GM23338 (cell line): ENCODE data around the gene C1orf50. TPM values are rescaled to one million over a fixed set of nuclear protein-coding genes. Genes with fewer than 3 reads are reported as not detected.
A peak's percentile ranks its signal among the peaks of the same experiment; 100 is the strongest.

ENCODE experiments used
- ATAC-seq: fragments of 200-7000 bp; cut with Tn5 transposase; 3 replicates; pipeline ENCODE4 v1.9.1; 2020
- DNase-seq: peaks from one replicate; pipeline ENCODE4 v3.0.0-alpha.2; 2015; ENCODE audit warnings: low spot score
- H2AFZ ChIP-seq: fragments of 200-600 bp; sonication (generic); 2 replicates; pipeline ENCODE4 v1.8.0; 2016; ENCODE audit warnings: antibody characterized with exemption, mild to moderate bottlenecking, moderate library complexity
- H3F3A ChIP-seq: fragments of 200-600 bp; sonication (generic); replicated peaks from 2 replicates; pipeline ENCODE4 v1.8.0; 2017; ENCODE audit warnings: antibody characterized with exemption, mixed run types, low read depth
- H3K27ac ChIP-seq: fragments of 200-600 bp; sonication (generic); 2 replicates; pipeline ENCODE4 v1.6.1; 2016; ENCODE audit warnings: low read depth
- H3K27me3 ChIP-seq: fragments of 200-600 bp; sonication (generic); 2 replicates; pipeline ENCODE4 v1.8.0; 2016; ENCODE audit warnings: mild to moderate bottlenecking, mixed run types, moderate library complexity; ENCODE audit not compliant: insufficient read depth
- H3K36me3 ChIP-seq: fragments of 200-600 bp; sonication (generic); 2 replicates; pipeline ENCODE4 v1.8.0; 2016; ENCODE audit warnings: mild to moderate bottlenecking; ENCODE audit not compliant: insufficient read depth
- H3K4me1 ChIP-seq: fragments of 200-600 bp; sonication (generic); 2 replicates; pipeline ENCODE4 v1.8.0; 2016; ENCODE audit warnings: mild to moderate bottlenecking, moderate library complexity; ENCODE audit not compliant: insufficient read depth
- H3K4me2 ChIP-seq: fragments of 200-600 bp; sonication (generic); 2 replicates; pipeline ENCODE4 v1.7.1; 2017; ENCODE audit warnings: mixed run types
- H3K4me3 ChIP-seq: fragments of 200-600 bp; sonication (generic); 2 replicates; pipeline ENCODE4 v1.6.1; 2016; ENCODE audit warnings: mixed run types
- H3K79me2 ChIP-seq: fragments of 200-600 bp; sonication (generic); replicated peaks from 2 replicates; pipeline ENCODE4 v1.8.0; 2017; ENCODE audit warnings: mild to moderate bottlenecking; ENCODE audit not compliant: insufficient read depth
- H3K9me2 ChIP-seq: fragments of 200-600 bp; sonication (generic); 2 replicates; pipeline ENCODE4 v1.8.0; 2017; ENCODE audit not compliant: insufficient read depth
- H4K20me1 ChIP-seq: fragments of 200-600 bp; sonication (generic); replicated peaks from 2 replicates; pipeline ENCODE4 v1.8.0; 2017; ENCODE audit warnings: mild to moderate bottlenecking; ENCODE audit not compliant: insufficient read depth
- H3K27ac Mint-ChIP-seq: 2 replicates; pipeline ENCODE4 v1.8.0; 2020; ENCODE audit warnings: inconsistent platforms, mild to moderate bottlenecking, moderate library complexity, mixed read lengths
- H3K27me3 Mint-ChIP-seq: 3 replicates; pipeline ENCODE4 v1.8.0; 2022; ENCODE audit warnings: low read depth, mild to moderate bottlenecking, moderate library complexity, mixed read lengths, inconsistent platforms; ENCODE audit not compliant: insufficient read depth, poor library complexity
- H3K36me3 Mint-ChIP-seq: 3 replicates; pipeline ENCODE4 v1.8.0; 2021; ENCODE audit warnings: low read depth, mild to moderate bottlenecking, inconsistent platforms, moderate library complexity, mixed read lengths
- H3K4me1 Mint-ChIP-seq: 3 replicates; pipeline ENCODE4 v1.8.0; 2020; ENCODE audit warnings: mild to moderate bottlenecking, inconsistent platforms, mixed read lengths
- H3K4me3 Mint-ChIP-seq: 3 replicates; pipeline ENCODE4 v1.8.0; 2021; ENCODE audit warnings: moderate library complexity, mild to moderate bottlenecking, inconsistent platforms, mixed read lengths
- H3K9me3 Mint-ChIP-seq: 3 replicates; pipeline ENCODE4 v1.8.0; 2020; ENCODE audit warnings: moderate library complexity, mild to moderate bottlenecking, inconsistent platforms, mixed read lengths
- CTCF ChIP-seq, 2 experiments: fragments of 200-600 bp in 1 of 2; sonication (generic) in 1 of 2; conservative IDR thresholded peaks; 2 replicates each; pipeline versions ENCODE4 v1.5.1 to v1.6.1; 2016 to 2017; ENCODE audit warnings: antibody characterized with exemption in 2 of 2, low read depth in 2 of 2, mild to moderate bottlenecking in 2 of 2, moderate library complexity in 1 of 2
- JUNB ChIP-seq: IDR thresholded peaks from one replicate; pipeline ENCODE4 v1.6.1; 2016; ENCODE audit warnings: antibody characterized with exemption; ENCODE audit not compliant: unreplicated experiment
- POLR2AphosphoS5 ChIP-seq: IDR thresholded peaks from 2 replicates; pipeline ENCODE4 v1.6.1; 2016; ENCODE audit warnings: antibody characterized with exemption, low read depth
- STAT1 ChIP-seq: IDR thresholded peaks from one replicate; pipeline ENCODE4 v1.6.1; 2016; ENCODE audit warnings: antibody characterized with exemption; ENCODE audit not compliant: unreplicated experiment
- ZNF331 ChIP-seq: fragments of 250-450 bp; sonication (Bioruptor Pico); IDR thresholded peaks from 2 replicates; pipeline ENCODE4 v1.5.0; 2020; ENCODE audit warnings: low read depth, mild to moderate bottlenecking, moderate library complexity
- ZNF462 ChIP-seq: fragments of 250-450 bp; sonication (Bioruptor Pico); IDR thresholded peaks from 2 replicates; pipeline ENCODE4 v1.5.0; 2020; ENCODE audit warnings: mild to moderate bottlenecking, moderate library complexity
- polyA plus RNA-seq: library from polyadenylated mRNA; unstranded; fragments of >200 nt; fragmentation: Nextera tagmentation; extraction: Ambion mirVana; gene quantifications from 2 replicates; pipeline ENCODE4 v1.2.1, GENCODE V29; 2016
- total RNA-seq: library from RNA; depleted of rRNA; stranded (reverse); fragments of >200 nt; shearing (Covaris generic); gene quantifications from 2 replicates; pipeline ENCODE4 v1.2.3, GENCODE V29; 2014

Gene C1orf50
- total and polyA plus RNA-seq, 2 experiments from 2014 or later = 4.4 to 4.7 TPM

- no peak for TF ChIP-seq ZNF462 (CRISPR knock-in tag)
Observed at GRCh38 chr1:42737986-42738677, 28.9 kb upstream of the C1orf50 start (continued).

GRCh38 chr1:42738678-42739226 lies 28.3 kb upstream of the C1orf50 start:
- H3K36me3 Mint-ChIP-seq = peaks cover 2% of the 10 kb centered on the region; the same call in 1 of the 3 replicates
- ATAC-seq (no peak), DNase-seq (no peak)
- Histone ChIP-seq H3K4me1 (peaks cover 22% of the 10 kb centered on the region), H4K20me1 (no peaks in the 10 kb centered on the region), H2AFZ (no peak overlapping the region), H3K27ac (no peak overlapping the region), H3K27me3 (no peaks in the 10 kb centered on the region), H3K79me2 (no peaks in the 10 kb centered on the region), H3K36me3 (no peaks in the 10 kb centered on the region), H3K9me2 (no peaks in the 10 kb centered on the region), H3F3A (no peaks in the 10 kb centered on the region), H3K4me3 (no peak overlapping the region), H3K4me2 (no peak overlapping the region)
- H3K27me3 Mint-ChIP-seq = peaks cover 14% of the 10 kb centered on the region
- H3K4me3 Mint-ChIP-seq = peak overlapping the region; percentile 60; the same call in 1 of the 3 replicates
- peaks cover 45% of the 10 kb centered on the region for H3K4me1 Mint-ChIP-seq
- H3K27ac Mint-ChIP-seq = no peak overlapping the region
- no peaks in the 10 kb centered on the region for H3K9me3 Mint-ChIP-seq
- TF ChIP-seq CTCF (conservative IDR thresholded peaks at IDR 0.05; ENCODE audit: low read depth in 2 of 2) = no peak
- TF ChIP-seq POLR2AphosphoS5 = no peak
- no peak for TF ChIP-seq ZNF462 (CRISPR knock-in tag)
- TF ChIP-seq JUNB = no peak
- TF ChIP-seq STAT1 = no peak
- TF ChIP-seq ZNF331 (CRISPR knock-in tag) = no peak
